SH-SY5Y (cell line): ENCODE measurements around the gene LUZP1.

Experiments used
- GATA2 ChIP-seq: IDR thresholded peaks from 2 replicates; pipeline ENCODE4 v1.6.1; 2011; ENCODE audit warnings: mild to moderate bottlenecking, low read depth, low read length
- GATA3 ChIP-seq: IDR thresholded peaks from 2 replicates; pipeline ENCODE4 v1.6.1; 2011; ENCODE audit warnings: low read depth, mild to moderate bottlenecking, low read length, moderate library complexity

- TF ChIP-seq GATA3 = no peak
- no peak for TF ChIP-seq GATA2
These were observed 19.8 kb upstream of the LUZP1 start for GRCh38 chr1:23188434-23188884.
